Thoracic aorta (tissue), 2 donors: ENCODE data around the gene RBM41. TPM values are rescaled to one million over a fixed set of nuclear protein-coding genes. Genes with fewer than 3 reads are reported as not detected.
A peak's percentile ranks its signal among the peaks of the same experiment; 100 is the strongest.

Source experiments
- ATAC-seq: fragments of 150-250 bp; one replicate; pipeline ENCODE4 v1.8.0; 2017; ENCODE audit warnings: low read depth; ENCODE audit not compliant: insufficient number of reproducible peaks, low FRiP score
- DNase-seq: peaks from one replicate; pipeline ENCODE4 v3.0.0-alpha.2; 2020; ENCODE audit warnings: low spot score
- H3K27ac ChIP-seq, 2 donors: fragments of 200-600 bp; sonication (generic); 1 replicate in 1 of 2; 2 replicates in 1 of 2; pipeline ENCODE4 v1.5.1; 2016; ENCODE audit warnings: mild to moderate bottlenecking in 2 of 2, moderate library complexity in 2 of 2
- H3K27me3 ChIP-seq: fragments of 200-600 bp; sonication (generic); replicated peaks from 2 replicates; pipeline ENCODE4 v1.6.0; 2016; ENCODE audit warnings: mild to moderate bottlenecking; ENCODE audit not compliant: insufficient read depth
- H3K36me3 ChIP-seq: fragments of 200-600 bp; sonication (generic); one replicate; pipeline ENCODE4 v1.5.1; 2016
- H3K4me1 ChIP-seq, 2 donors: fragments of 200-600 bp; sonication (generic); 1 replicate in 1 of 2; 2 replicates in 1 of 2; pipeline versions ENCODE4 v1.5.1 to v1.6.0; 2016; ENCODE audit warnings: low read depth in 2 of 2, mild to moderate bottlenecking in 1 of 2; ENCODE audit not compliant: control insufficient read depth in 1 of 2
- H3K4me3 ChIP-seq: fragments of 200-600 bp; sonication (generic); 2 replicates; pipeline ENCODE4 v1.5.1; 2016; ENCODE audit warnings: mild to moderate bottlenecking
- H3K9me3 ChIP-seq: fragments of 200-600 bp; sonication (generic); 2 replicates; pipeline ENCODE4 v1.5.1; 2016
- CTCF ChIP-seq: fragments of 200-600 bp; sonication (generic); IDR thresholded peaks from one replicate; pipeline ENCODE4 v1.5.1; 2019; ENCODE audit warnings: antibody characterized with exemption
- total RNA-seq, 2 donors: library from RNA; depleted of rRNA; stranded (reverse); fragments of >200 nt; gene quantifications; one replicate each; pipeline versions ENCODE4 v1.1.0 to v1.2.3, GENCODE V29; 2016

RBM41 gene
- total RNA-seq, 2 donors from 2014 or later, result 17.2 to 19.4 TPM

DNA sequence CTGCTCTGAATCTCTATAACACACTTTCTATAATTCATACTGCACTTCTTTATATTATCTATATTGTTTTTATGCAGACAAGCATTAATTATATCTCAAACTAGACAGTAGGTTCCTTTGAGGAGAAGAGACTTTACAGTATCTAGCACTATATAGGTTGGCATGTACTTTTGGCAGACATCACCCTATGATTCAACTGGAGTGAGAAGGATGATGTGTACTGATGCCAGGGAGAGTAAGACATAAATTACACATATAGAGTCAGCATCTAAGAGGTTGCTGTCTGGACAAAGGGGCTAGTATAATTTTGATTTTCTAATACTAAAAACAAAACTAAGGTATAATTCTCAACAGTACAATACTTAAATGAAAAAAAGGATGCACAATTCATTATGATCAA is 5.1 kb upstream of the RBM41 start:
- Histone ChIP-seq H3K4me1 (no peaks in the 10 kb centered on the region), H3K4me3 (no peak overlapping the region), H3K27me3 (no peaks in the 10 kb centered on the region), H3K9me3 (no peaks in the 10 kb centered on the region), H3K27ac (no peak overlapping the region), H3K36me3 (no peaks in the 10 kb centered on the region)
- ATAC-seq, result no peak
- no peak for DNase-seq
- no peak for TF ChIP-seq CTCF

DNA sequence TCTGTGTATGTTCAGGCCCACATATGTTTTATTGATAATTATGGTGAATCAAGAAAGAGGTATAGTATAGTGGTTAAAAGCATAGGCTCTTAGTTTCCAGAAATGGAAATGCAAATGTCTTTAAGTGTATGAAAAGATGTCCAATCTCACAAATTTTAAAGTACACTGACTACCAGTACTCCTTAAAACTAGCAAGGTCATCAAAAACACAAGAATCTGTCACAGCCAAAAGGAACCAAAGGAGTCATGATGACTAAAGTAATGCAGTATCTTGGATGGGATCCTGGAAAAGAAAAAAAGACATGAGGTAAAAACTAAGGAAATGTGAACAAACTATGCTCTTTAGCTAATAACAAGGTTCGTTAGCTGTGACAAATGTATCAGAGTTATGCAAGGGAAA is 661 bp upstream of the RBM41 start:
- Histone ChIP-seq H3K4me1 (peaks cover 4 to 6% of the 10 kb centered on the region in 2 donors), H3K27me3 (no peaks in the 10 kb centered on the region), H3K4me3 (peak overlapping the region; percentile 71), H3K36me3 (peaks cover 13% of the 10 kb centered on the region), H3K27ac (peak overlapping the region in 1 of 2 donors; percentile 59), H3K9me3 (no peaks in the 10 kb centered on the region)
- no peak for ATAC-seq
- no peak for TF ChIP-seq CTCF
- DNase-seq, result no peak

- Histone ChIP-seq H3K4me1 (peaks cover 4 to 6% of the 10 kb centered on the region in 2 donors), H3K36me3 (peaks cover 13% of the 10 kb centered on the region), H3K27ac (peak overlapping the region in 1 of 2 donors; percentile 59), H3K27me3 (no peaks in the 10 kb centered on the region), H3K4me3 (peak overlapping the region; percentile 71), H3K9me3 (no peaks in the 10 kb centered on the region)
- DNase-seq (no peak), ATAC-seq (no peak)
- TF ChIP-seq CTCF, result no peak
Measured at GRCh38 chrX:107117993-107118321, 665 bp downstream of the RBM41 start.

- ATAC-seq, result no peak
Measured at GRCh38 chrX:107107459-107107858, 11.2 kb downstream of the RBM41 start.

GRCh38 chrX:107102980-107103379 is 15.6 kb downstream of the RBM41 start:
- no peaks in the 10 kb centered on the region for H3K27me3 ChIP-seq
- H3K4me3 ChIP-seq, result no peak overlapping the region
- TF ChIP-seq CTCF, result no peak
- H3K27ac ChIP-seq, result no peak overlapping the region
- DNase-seq, result no peak
- H3K9me3 ChIP-seq, result no peaks in the 10 kb centered on the region
- H3K4me1 ChIP-seq, result no peaks in the 10 kb centered on the region
- ATAC-seq, result no peak
- no peaks in the 10 kb centered on the region for H3K36me3 ChIP-seq

More at GRCh38 chrX:107107459-107107858, 11.2 kb downstream of the RBM41 start:
- H3K4me1 ChIP-seq, result no peaks in the 10 kb centered on the region
- H3K27ac ChIP-seq, result no peak overlapping the region
- no peak for DNase-seq
- H3K9me3 ChIP-seq, result no peaks in the 10 kb centered on the region
- H3K27me3 ChIP-seq, result no peaks in the 10 kb centered on the region
- no peaks in the 10 kb centered on the region for H3K36me3 ChIP-seq
- no peak overlapping the region for H3K4me3 ChIP-seq
- no peak for TF ChIP-seq CTCF
